GM12878 (cell line): ENCODE measurements around the gene TMEM72.

ENCODE experiments used
- E2F8 ChIP-seq: fragments of 450-650 bp; IDR thresholded peaks from 2 replicates; pipeline ENCODE4 v1.6.1; 2018; ENCODE audit warnings: mild to moderate bottlenecking, low read depth, moderate library complexity; ENCODE audit not compliant: partially characterized antibody
- EZH2 ChIP-seq: IDR thresholded peaks from 2 replicates; pipeline ENCODE4 v1.6.1; 2012; ENCODE audit warnings: low read depth, mild to moderate bottlenecking, control low read depth, inconsistent platforms, low read length, borderline replicate concordance; ENCODE audit not compliant: control insufficient read depth
- REST ChIP-seq: IDR thresholded peaks from 2 replicates; pipeline ENCODE4 v1.6.1; 2012; ENCODE audit warnings: mild to moderate bottlenecking, low read depth, low read length

GRCh38 chr10:44932517-44933450 lies 21.6 kb downstream of the TMEM72 start:
- no peak for TF ChIP-seq EZH2
- no peak for TF ChIP-seq REST
- no peak for TF ChIP-seq E2F8
